ENCODE results near the gene TBX1.
"Not testable (repeated sequence)": the region's sequence is repeated elsewhere in the genome, so short reads cannot be mapped to it uniquely, and the experiment has no call there.

TBX1 gene

GRCh38 chr22:19722178-19722981 lies 38.2 kb upstream of the TBX1 start:
- in situ Hi-C loops (cut with HindIII; ENCODE audit: low pct_ligation_motif_present, low pct_unique_long_range_greater_than_20kb, low sequenced_read_pairs), result no loop called here
- DNase-seq, result no peak

DNA sequence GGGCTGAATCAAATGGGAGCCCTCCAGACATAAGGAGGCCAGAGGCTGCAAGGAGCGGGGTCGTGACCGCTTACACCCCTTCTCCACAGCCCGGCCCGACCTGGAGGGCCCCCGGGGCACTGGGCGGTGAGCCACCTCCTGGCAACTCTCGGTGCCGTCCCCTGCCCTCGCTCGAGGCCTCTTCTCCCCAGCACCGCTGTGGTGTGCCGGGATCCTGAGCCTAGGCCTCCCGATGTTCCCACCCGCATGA lies 37.7 kb upstream of the TBX1 start:
- in situ Hi-C loops (cut with HindIII; ENCODE audit: low pct_ligation_motif_present, low pct_unique_long_range_greater_than_20kb, low sequenced_read_pairs), result no loop called here
- DNase-seq, result no peak

DNA sequence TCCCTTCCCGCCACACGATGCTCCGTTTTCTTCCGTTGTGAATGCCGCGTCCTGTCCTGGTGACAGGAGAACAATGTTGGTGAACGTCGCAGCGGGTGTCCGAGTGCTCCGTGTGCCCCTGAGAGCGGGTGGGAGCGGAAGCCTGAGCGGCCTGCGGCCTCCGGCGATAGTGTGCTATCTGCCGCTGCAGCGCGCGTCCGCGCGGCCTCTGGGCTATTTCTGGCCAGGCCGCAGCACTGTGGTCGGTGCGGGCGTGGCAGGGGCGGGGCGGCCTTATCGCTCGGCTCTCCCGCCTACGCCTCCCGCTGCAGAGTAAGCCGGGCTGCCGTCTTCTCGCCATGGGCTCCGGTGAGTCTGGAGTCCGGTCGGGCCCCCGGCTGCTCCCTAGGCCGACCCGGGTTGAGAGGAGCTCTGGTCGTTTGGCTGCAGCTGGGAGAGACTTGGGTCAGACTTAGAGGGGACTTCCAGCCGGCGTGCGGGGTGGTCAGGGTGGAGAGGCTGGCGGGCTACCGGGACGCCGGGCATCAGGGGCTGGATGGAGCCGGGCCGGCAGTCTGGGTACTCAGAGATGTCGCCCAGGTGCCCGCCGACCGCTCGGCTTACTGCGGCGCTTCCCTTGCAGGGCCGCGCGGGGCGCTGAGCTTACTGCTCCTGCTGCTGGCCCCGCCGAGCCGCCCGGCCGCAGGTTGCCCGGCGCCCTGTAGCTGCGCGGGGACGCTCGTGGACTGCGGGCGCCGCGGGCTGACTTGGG lies 37.2 kb upstream of the TBX1 start, which contains the start of gene GP1BB:
TSS of gene GP1BB (plus strand) at position 308 of the 751 bp plus-strand sequence. CDS start at position 339, 31 bp downstream.
- DNase-seq, result peak; percentile 42
- in situ Hi-C loops (cut with HindIII; ENCODE audit: low pct_ligation_motif_present, low pct_unique_long_range_greater_than_20kb, low sequenced_read_pairs), result no loop called here

DNA sequence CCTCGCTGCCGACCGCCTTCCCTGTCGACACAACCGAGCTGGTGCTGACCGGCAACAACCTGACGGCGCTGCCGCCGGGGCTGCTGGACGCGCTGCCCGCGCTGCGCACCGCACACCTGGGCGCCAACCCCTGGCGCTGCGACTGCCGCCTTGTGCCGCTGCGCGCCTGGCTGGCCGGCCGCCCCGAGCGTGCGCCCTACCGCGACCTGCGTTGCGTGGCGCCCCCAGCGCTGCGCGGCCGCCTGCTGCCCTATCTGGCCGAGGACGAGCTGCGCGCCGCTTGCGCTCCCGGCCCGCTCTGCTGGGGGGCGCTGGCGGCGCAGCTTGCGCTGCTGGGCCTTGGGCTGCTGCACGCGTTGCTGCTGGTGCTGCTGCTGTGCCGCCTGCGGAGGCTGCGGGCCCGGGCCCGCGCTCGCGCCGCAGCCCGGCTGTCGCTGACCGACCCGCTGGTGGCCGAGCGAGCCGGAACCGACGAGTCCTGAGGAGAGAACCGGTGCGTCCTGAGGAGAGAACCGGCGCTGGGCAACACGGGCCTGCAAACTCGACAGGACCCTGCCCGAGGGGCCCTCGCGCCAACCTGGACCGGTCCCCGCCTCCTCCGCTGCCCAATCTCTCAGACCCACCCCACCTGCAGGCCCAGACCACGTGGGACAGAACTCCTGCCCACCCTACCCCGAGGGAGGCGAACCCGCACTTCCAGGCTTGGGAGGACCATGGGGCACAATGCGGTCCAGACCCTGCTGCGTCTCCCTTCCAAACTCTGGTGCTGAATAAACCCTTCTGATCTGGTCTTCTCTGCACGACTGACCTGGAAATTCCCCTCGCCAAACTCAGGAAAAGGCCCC lies 36.4 kb upstream of the TBX1 start:
- in situ Hi-C loops (cut with HindIII; ENCODE audit: low pct_ligation_motif_present, low pct_unique_long_range_greater_than_20kb, low sequenced_read_pairs), result no loop called here

DNA sequence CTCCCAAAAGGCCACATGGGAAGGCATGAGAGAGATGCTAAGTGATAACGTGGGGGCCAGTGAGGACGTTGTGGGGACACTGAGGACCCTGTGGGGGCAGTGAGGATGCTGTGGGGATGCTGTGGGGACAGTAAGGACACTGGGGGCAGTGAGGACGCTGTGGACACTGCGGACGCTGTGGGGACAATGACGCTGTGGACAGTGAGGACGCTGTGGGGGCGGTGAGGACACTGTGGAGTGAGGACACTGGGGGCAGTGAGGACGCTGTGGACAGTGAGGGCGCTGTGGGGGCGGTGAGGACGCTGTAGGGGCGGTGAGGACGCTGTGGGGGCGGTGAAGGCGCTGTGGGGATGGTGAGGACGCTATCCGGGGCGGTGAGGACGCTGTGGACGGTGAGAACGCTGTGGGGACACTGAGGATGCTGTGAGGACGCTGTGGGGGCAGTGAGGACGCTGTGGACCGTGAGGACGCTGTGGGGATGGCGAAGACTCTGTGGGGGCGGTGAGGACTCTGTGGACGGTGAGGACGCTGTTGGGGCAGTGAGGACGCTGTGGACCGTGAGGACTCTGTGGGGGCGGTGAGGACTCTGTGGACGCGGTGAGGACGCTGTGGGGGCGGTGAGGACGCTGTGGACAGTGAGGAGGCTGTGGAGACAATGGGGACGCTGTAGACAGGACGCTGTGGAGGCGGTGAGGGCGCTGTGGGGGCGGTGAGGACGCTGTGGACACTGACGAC lies 35.5 kb upstream of the TBX1 start:
- in situ Hi-C loops (cut with HindIII; ENCODE audit: low pct_ligation_motif_present, low pct_unique_long_range_greater_than_20kb, low sequenced_read_pairs), result no loop called here
- no peak for DNase-seq

More for the DNA sequence above, 36.4 kb upstream of the TBX1 start:
- DNase-seq, result peak; percentile 61

DNA sequence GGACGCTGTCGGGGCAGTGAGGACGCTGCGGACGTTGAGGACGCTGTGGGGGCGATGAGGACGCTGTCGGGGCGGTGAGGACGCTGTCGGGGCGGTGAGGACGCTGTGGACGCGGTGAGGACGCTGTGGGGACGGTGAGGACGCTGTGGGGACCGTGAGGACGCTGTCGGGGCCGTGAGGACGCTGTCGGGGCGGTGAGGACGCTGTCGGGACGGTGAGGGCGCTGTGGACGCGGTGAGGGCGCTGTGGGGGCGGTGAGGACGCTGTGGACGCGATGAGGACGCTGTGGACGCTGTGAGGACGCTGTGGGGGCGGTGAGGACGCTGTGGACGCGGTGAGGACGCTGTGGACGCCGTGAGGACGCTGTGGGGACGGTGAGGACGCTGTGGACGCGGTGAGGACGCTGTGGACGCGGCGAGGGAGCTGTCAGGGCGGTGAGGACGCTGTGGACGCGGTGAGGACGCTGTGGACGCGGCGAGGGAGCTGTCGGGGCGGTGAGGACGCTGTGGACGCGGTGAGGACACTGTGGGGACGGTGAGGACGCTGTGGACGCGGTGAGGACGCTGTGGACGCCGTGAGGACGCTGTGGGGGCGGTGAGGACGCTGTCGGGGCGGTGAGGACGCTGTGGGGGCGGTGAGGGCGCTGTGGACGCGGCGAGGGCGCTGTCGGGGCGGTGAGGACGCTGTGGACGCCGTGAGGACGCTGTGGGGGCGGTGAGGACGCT lies 34.4 kb upstream of the TBX1 start:
- in situ Hi-C loops (cut with HindIII; ENCODE audit: low pct_ligation_motif_present, low pct_unique_long_range_greater_than_20kb, low sequenced_read_pairs); DNase-seq: not testable (repeated sequence)

GRCh38 chr22:19727310-19728150 lies 33.0 kb upstream of the TBX1 start:
- no peak for DNase-seq
- in situ Hi-C loops (cut with HindIII; ENCODE audit: low pct_ligation_motif_present, low pct_unique_long_range_greater_than_20kb, low sequenced_read_pairs), result no loop called here

DNA sequence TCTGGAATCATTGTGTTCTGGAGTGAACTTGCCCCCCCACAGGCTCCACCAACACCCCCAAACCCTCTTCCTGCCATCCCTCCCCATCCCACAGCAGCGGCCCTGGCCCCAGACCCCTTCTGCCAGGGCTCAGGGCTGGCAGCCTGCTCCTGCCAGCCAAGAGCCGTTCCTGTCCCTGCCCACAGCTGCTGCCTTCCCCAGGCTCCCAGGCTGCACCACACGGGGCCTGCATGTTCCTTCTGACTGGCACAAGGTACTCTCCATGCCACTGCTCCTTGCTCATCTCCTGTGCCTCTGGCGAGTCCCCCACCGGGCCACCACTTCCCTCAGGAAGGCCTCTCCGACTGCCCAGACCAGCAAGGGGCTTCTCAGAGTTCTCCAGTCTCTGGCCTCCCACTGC lies 32.3 kb upstream of the TBX1 start:
- DNase-seq, result no peak
- in situ Hi-C loops (cut with HindIII; ENCODE audit: low pct_ligation_motif_present, low pct_unique_long_range_greater_than_20kb, low sequenced_read_pairs), result no loop called here

- no peak for DNase-seq
Observed at GRCh38 chr22:19728836-19729235, 31.7 kb upstream of the TBX1 start.

GRCh38 chr22:19729507-19729906 lies 31.1 kb upstream of the TBX1 start:
- in situ Hi-C loops (cut with HindIII; ENCODE audit: low pct_ligation_motif_present, low pct_unique_long_range_greater_than_20kb, low sequenced_read_pairs), result no loop called here
- no peak for DNase-seq

More at GRCh38 chr22:19728836-19729235, 31.7 kb upstream of the TBX1 start:
- in situ Hi-C loops (cut with HindIII; ENCODE audit: low pct_ligation_motif_present, low pct_unique_long_range_greater_than_20kb, low sequenced_read_pairs), result no loop called here

- in situ Hi-C loops (cut with HindIII; ENCODE audit: low pct_ligation_motif_present, low pct_unique_long_range_greater_than_20kb, low sequenced_read_pairs), result no loop called here
Observed at GRCh38 chr22:19730198-19730597, 30.4 kb upstream of the TBX1 start.

GRCh38 chr22:19730655-19731360 lies 29.8 kb upstream of the TBX1 start:
- DNase-seq, result peak; percentile 68
- in situ Hi-C loops (cut with HindIII; ENCODE audit: low pct_ligation_motif_present, low pct_unique_long_range_greater_than_20kb, low sequenced_read_pairs), result no loop called here

More at GRCh38 chr22:19730198-19730597, 30.4 kb upstream of the TBX1 start:
- no peak for DNase-seq

DNA sequence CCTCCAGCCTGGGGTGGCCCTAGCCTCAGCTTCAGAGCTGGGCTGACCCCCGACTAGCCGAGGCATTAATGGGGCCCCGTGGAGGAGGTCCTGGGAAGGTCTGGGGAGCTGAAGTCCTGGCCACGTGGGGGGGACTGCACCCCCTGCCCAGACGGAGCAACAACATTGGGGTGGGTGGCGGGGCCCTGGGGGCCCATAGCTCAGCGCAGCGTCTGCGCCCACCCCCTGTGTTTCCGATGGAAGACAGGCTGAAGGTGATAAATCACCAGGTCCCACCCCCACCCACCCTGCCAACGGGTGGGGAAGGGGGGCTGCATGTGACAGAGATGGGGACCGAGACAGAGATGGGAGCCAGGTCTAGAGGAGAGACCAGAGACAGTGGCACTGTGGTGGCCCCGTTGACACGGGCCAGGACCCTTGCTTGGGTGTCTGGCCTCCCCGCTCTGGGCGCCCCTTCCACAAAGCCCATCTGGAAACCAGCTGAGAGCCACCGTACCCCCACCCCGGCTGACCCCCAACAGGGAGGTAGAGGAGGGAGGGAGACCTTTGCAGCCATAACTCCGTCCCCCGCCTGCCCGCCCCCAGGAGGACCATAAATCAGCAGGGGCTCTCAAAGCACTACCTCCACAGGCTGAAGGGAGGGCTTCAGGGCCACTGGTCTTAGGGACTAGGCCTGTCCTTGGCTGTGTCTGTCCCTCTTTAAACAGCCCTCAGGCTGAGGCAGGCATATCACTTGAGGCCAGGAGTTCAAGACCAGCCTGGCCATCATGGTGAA lies 29.0 kb upstream of the TBX1 start:
- in situ Hi-C loops (cut with HindIII; ENCODE audit: low pct_ligation_motif_present, low pct_unique_long_range_greater_than_20kb, low sequenced_read_pairs), result no loop called here
- DNase-seq, result no peak

DNA sequence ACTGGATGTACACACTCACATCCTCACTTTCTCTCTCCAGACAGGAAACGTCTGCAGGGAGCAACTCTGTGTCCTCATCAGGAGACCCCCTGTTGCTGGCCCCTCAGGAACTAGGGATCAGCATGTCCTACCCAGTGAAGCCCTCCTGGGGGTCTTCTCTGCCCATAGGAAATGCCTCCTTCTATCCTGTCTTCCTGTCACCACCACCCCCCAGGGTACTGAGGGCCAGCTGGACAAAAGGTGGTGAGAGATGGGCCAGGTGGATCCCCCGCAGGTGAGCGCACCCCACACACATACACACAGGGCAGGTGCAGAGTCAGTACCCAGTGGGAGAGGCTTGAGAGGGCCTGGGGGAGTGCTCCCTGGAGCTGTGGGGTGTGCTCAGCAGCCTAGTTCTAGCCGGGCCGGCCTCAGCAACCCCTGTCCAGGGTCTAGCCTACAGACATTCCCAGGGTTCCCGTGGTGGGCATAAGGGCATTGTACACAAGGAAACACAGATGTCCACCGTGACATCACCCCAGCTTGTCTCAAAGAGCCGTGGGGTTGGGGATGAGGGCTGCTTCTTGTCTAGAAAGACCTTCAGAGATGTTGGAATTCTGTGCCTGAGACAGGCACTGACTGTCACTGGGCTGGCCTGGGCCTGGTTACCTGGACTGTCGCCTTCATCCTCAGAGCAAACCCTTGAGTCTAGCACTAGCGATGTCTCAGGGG lies 28.0 kb upstream of the TBX1 start:
- in situ Hi-C loops (cut with HindIII; ENCODE audit: low pct_ligation_motif_present, low pct_unique_long_range_greater_than_20kb, low sequenced_read_pairs), result no loop called here
- no peak for DNase-seq

- DNase-seq, result no peak
- in situ Hi-C loops (cut with HindIII; ENCODE audit: low pct_ligation_motif_present, low pct_unique_long_range_greater_than_20kb, low sequenced_read_pairs), result no loop called here
Observed at GRCh38 chr22:19733755-19734154, 26.8 kb upstream of the TBX1 start.
